CD1c-positive myeloid dendritic cell (primary cell): Measurements from ENCODE around the gene RPS2.

Source experiments
- DNase-seq: peaks from one replicate; pipeline ENCODE4 v3.0.0-alpha.2; 2016; ENCODE audit errors: extremely low spot score

RPS2 gene

DNA sequence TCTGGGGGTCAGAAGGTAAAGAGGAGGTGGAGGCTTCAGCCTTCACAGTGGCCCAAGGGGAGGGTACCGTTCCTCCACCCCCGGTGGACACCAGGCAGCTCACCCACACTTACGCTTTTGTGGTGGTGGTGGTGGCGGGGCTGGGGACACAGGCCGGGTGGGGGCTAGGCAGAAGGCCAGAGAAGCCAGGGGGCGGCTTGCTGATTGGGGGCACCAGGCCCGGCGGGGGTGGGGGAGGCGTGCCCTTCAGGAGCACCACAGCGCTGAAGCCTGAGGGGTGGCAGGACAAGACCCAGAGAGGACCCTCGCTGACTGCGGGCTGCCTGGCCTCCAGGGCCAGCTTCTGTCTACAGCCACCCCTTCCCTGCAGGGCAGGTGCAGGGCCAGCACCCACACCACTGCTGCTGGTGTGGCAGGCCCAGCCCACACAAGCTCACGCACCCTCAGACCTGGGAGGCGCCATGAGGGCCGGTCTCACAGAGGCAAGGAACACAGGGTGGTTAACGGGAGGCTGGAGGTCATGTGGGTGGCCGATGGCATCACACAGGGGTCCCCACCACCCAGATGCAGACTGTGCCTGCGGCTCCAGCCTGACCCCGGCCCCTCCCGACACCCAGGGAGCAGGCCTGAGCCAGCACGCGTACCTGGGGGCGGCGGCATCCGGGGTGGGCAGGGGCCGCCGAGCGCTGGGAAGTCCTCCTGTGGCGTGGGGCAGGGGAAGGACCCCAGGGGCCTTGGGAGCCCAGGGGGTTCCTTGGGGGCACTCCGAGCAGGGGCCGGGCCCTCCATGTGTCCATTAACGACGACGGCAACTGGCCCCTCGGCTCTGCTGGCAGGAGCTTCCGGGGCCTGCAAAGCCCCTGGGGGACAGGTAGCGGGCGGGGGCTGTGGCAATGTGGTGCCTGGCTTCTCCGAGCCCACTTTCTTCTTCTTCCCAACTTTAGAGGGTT is 34.5 kb upstream of the RPS2 start:
- DNase-seq: no peak

DNA sequence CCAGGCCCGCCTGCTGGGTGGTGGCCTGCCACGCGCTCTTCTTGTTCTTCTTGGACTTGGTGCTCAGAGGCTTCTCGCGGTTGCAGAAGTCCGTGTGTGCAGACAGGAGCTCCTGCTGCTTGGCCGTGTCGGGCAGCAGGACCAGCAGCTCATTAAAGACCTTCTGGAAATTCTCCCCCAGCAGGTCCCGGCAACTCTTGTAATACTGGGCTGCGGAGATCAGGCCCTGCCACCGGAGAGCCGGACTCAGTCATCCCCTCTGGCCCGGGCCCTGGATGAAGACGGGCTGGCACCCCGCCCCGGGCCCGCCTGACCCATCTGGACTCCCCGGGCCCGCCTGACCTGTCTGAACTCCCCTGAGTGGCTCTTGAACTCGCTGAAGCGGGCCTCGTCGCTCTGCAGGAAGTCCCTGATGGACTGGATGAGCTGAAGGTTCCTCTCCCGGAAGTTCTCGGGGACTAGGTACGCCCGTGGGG is 33.8 kb upstream of the RPS2 start:
- DNase-seq: no peak

DNA sequence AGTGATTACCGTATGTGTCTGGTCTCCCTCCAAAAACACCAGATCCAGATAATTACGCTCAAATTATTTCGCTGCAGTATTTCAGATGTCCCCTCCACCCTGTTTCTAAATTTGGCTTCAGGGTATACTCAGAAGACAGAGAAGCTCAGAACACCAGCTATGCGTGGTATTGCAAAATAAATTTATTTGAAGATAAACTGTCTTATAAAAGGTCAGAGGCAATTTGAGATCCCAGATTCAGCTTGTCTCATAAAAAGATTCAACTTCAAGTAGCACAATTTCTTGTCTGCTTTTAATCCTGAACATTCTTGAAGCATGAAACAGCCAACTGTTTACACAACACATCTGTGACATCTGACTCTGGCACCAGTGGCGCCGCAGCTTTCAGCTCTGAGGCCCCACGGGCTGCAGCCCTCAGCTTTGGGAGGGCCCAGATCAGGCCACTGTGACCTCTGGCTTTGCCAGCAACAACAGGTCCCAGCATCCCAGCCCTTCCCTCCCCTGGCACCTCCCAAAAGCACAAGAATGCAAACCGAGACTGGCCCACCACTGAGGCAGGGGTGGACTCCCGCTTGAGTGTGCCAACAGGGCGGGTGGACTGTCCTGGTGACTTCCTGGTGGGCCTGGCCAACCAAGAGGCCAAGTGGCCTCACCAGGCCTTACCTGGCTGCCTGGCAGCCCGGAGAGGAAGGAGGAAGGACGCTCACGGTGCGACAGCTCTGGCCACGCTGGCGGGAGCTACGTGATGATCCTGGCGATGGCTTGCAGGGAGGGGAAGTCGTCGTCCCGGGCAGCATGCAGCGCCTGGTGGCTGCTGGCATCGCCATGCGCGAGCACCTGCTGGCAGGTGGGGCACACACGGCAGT is 33.1 kb upstream of the RPS2 start:
- DNase-seq: no peak

DNA sequence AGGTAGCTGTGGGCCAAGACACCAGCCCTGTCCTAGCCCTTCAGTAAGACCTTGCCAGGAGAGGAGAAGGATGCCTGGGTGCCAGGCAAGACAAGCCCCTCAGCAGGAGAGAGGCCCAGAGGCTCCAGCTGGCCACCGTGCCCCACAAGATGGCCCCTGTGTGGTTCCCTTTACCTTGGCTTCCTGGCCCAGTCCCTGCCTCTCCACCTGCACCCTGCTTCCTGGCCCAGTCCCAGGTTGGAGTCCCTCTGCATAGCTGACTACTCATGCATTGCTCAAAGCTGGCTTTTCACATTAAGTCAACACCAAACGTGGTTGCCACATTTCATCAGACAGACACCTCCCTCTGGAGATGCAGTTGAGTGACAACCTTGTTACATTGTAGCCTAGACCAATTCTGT is 29.1 kb upstream of the RPS2 start:
- no peak for DNase-seq

DNA sequence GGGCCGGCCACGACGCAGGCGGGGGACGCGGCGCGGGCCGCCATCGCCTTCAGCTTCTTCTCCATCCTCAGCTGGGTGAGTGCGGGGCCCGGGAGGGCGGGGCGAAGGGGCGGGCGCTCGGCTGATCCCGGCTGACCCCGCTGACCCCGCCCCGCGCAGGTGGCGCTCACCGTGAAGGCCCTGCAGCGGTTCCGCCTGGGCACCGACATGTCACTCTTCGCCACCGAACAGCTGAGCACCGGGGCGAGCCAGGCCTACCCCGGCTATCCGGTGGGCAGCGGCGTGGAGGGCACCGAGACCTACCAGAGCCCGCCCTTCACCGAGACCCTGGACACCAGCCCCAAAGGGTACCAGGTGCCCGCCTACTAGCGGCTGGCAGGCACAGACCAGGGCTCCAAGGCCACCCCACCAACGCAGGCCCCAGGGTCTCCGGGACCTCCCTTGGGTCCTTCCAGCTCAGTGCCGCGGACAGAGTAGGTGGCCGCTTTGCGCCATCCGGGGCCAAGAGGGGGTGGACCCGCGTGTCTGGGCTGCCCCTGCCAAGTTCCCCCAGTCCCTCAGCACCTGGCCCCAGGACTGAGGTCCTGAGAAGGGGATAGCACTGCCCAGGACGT is 28.2 kb upstream of the RPS2 start:
- no peak for DNase-seq

DNA sequence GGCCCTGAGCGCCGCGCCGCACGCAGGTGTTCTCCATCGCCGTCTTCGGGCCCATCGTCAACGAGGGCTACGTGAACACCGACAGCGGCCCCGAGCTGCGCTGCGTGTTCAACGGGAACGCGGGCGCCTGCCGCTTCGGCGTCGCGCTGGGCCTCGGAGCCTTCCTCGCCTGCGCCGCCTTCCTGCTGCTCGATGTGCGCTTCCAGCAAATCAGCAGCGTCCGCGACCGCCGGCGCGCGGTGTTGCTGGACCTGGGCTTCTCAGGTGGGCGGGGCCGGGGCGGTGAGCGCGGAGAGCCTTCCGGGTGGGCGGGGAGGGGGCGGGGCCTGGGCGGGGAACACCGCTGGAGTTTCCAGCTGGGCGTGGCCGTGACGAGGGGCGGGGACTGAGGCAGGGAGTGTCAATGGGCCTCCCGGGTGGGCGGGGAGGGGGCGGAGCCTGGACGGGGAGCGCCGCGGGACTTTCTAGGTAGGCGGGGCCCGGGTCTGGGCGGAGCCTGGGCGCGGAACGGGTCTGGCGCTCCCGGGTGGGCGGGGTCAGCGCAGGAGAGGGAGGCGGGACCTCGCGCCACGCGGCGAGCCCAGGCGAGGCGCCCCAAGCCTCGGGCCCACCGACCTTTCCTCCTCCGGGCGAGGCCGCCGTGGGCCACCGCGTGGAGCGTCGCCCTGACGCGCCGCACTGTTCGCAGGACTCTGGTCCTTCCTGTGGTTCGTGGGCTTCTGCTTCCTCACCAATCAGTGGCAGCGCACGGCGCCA is 27.5 kb upstream of the RPS2 start:
- DNase-seq: peak; percentile 98

DNA sequence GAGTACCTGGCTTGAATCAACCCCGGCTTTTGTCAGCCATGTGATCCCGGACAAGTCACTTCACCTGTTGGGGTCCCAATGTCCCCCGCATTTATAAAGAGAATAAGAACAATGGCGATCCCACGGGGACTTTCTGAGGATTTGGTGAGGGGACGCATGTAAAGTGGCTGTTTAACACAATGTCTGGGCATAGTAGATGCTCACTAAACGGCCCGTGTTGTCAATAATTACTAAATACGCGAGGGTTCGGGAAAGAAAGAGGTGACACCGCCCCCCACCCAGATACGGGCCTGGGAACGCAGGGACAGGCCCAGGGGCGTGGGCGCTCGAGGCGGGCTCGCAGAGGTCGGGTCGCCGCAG is 26.9 kb upstream of the RPS2 start:
- DNase-seq: no peak

DNA sequence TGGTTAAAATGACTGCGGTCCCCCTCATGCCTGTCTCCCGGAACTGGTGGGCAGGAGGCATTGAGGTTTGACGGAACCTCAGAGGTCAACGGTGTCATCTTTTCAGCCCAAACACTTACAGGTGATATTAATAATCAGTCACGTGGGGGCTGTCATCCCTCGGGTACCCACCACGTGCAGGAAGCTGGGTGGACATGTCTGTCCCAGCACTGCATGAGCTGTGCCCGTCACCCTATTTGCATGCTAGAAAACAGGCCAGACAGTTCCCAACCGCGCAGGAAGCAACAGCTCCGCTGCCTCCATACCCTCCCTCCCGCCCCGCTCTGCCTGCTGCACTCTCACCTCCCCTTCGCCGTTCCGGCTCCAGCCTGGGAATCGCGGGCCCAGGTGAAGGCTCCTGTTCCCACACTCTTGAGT is 26.5 kb upstream of the RPS2 start:
- peak; percentile 36 for DNase-seq

DNA sequence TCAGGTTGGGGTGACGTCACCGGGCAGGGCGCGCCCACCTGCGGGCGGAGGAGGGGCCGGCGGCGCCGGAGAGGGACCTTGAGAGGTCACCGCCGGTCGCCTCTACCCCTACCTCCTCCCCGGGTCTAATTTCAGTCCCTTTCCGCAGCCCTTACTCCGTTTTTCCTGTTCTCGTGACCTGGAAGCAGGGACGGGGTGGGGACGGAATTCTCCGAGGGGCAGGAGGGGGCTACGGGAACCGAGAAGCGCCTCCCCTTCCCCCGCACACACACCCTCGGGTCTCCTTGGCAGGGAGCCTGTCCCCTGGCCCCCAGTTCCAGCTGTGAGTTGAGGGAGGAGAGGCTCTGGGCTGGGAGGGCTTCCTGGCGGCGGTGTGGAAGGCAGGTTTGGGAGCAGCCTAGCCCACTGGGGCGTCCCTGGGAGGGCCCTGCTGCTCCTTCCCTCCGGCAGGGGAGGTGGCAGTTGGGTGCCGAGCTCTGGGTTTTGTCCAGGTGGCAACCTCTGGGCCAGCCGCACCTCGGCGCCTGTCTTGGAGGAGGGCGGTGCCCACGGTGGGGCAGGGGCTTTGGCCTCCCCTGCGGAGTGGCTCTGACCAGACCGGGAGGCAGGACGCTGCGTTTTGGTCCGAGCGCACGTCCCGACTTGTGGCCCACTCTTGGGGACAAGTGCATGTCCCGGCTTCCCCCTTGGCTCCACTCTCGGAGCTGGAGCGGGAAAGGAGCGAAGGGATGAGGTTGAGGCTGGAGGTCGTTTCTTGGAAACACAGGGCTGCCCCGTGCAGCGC is 25.9 kb upstream of the RPS2 start:
- DNase-seq: no peak

DNA sequence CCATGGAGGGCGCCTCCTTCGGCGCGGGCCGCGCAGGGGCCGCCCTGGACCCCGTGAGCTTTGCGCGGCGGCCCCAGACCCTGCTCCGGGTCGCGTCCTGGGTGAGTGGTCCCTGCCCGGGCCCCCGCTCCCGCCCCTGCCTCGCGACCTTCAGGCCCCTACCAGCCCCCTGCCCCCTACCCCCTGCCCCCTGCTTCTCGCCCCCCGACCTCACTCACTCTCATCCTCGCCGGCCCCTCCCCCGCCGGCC is 25.4 kb upstream of the RPS2 start:
- no peak for DNase-seq

DNA sequence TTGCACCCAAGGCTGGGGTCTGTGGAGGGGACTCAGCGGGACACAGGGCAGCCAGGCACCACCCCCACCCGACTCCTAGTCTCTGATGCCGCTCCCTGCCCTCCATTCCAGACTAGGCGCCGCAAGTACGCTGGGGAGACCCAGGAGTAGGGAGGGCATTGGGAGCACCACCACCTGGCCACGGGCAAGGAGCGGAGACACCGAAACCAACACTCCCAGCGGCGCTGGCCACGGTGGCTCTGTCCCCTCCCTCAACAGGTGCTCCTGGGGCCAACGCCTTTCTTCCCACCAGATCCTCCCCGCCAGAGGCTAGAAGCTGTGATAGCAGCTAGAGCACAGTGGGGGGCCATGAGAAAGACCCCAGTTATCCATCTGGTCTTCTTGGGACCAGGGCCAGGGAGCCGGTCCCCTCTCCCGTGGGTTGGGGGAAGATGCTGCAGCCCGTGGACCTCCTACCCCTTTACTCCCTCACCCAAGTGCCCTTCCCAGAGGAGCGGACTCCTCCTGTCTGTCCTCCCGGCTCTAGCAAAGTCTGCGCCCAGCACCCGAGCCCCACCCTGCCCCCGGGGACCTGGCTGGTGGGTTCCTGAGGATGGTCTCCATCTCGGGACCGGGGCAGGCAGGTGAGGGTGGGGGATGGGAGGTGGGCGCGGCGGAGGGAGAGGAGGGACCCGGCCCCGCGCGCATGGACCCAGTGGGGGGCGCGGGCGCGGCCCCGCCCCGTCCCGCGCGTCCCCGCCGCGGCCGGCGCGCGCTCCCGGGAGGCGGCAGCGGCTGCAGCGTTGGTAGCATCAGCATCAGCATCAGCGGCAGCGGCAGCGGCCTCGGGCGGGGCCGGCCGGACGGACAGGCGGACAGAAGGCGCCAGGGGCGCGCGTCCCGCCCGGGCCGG is 24.8 kb upstream of the RPS2 start, which contains the start of gene SYNGR3:
SYNGR3 (plus strand) TSS at position 762 of the 892 bp plus-strand sequence. CDS start 133 bp downstream, outside the sequence.
- peak; percentile 25 for DNase-seq

DNA sequence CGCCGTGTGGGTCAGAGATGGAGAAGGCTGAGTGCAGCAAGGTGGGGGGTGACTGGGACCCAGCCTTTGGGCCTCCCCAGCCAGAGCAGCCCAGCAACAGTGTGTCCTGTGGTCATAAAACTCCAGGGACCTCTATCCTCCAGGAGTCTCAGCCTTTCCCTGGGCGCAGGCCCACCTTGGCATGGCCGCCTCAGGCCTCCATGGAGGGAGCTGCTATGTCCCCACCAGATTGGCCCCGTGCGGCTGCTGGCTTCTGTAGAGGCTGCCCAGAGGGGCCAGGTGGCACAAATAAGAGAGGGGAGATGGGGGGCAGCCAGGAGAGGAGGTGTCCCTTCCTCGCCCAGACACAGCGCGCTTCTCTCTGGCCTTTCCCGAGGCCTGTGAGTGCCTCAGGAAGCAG is 22.6 kb upstream of the RPS2 start:
- DNase-seq: no peak

DNA sequence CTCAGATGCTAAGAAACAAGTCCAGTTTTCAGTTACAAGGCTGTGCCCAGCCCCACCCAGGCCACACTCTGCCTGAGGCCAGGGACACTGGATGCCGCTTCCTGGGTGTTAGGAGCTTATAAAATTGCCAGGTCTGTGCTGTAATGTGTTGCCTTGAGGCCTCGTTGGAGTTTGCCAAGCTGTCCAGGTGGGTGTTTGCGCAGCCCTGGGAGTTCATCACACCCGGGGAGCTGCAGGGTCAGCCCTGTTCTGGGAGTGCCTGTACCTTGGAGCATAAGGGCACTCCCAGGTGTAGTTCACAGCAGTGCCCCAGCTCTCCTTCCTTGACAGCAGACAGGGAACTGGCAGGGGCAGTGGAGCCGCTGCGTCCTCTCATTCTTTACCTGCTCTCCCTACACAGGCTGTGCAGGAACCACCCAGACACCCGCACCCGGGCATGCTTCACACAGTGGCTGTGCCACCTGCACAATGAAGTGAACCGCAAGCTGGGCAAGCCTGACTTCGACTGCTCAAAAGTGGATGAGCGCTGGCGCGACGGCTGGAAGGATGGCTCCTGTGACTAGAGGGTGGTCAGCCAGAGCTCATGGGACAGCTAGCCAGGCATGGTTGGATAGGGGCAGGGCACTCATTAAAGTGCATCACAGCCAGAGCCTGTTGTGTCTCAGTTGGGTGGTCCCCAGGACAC is 21.0 kb upstream of the RPS2 start:
- DNase-seq: no peak

DNA sequence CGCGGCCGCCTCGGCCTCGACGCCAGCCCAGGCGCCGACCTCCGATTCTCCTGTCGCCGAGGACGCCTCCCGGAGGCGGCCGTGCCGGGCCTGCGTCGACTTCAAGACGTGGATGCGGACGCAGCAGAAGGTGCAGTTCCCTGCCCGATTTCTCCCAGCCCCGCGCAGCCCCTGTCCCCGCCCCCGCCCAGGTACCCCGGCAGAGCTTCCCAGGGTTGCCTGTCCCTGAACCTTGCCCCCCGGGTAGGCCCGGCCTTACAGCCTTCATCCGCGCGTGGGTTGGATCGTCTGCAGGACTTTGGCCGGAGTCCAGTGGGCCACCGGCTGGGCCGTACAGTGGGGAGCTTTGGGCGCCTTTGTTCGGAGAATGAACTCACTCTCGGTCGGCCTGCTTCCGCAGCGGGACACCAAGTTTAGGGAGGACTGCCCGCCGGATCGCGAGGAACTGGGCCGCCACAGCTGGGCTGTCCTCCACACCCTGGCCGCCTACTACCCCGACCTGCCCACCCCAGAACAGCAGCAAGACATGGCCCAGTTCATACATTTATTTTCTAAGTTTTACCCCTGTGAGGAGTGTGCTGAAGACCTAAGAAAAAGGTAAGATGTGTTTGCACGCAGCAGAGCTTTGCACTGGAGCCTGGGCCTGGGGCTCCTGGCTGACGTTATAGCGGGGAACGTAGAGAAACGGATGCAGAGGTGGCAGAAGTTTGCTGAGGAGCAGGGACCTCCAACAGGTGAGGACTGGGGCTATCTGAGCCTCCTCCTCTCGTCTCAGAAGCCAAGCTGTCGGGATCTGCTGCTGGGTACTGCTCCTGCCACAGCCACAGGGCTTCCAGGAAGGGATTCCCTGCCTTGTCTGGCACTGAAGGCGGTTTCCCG is 20.0 kb upstream of the RPS2 start:
- no peak for DNase-seq

DNA sequence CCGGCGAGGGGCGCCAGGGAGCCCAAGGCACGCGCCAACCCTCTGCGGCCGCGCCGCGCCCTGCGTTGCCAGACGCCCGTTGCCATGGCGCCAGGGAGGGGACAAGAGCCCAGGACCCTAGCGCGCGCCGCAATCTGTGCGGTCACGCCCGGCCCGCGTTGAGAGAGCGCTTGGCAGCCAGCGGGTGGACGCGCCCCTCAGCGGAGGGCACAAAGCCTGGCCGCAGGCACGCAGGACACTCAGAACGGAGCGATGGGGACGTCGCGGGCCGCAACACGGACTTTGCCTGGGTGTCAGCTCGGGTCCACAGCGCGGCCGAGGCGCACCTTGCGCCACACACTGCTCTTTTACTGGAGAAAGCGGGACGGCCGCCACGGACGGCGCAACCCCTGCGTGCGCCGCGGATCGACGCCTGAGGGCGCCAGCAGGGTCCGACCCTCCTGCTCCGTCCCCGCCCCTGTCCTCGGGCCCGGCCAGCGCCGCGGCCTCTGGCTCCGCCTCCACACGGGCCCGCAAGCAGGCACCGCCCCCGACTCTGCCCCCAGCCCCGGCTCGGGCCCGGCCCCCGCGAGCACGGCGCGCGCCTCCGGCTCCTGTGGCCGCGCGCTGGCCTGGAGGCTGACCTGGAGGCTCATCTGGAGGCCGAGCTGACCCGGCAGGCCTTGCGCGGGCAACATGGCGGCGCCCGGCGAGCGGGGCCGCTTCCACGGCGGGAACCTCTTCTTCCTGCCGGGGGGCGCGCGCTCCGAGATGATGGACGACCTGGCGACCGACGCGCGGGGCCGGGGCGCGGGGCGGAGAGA is 19.1 kb upstream of the RPS2 start, which contains the start of gene GFER:
GFER (plus strand) TSS at position 650 of the 803 bp plus-strand sequence; CDS start at position 676, 26 bp downstream.
- peak; percentile 95 for DNase-seq

DNA sequence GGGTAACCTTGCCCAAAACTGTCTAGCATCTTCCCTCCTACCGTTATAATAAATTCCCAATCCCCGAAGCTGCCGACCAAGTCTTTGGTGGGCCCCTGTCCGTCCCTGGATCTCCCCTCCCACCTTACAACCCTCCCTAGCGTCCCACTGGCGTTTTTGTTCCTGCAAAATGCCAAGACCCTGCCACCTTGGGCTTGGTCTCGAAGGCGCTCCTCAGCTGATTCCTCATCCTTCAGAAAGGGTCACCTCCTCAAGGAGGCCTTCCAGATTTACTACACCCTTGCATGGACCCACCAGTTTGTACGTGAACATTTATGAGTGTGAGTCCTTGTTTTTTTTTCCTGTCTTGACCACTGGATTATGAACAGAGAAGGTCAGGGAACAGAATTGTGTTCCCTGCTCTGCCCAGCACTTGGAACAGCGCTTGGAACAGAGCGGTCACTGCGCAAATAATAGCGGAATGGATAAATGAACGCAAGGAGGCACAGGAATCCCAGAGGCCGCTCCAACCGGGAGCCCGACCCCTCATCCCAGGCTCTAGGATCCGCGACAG is 18.4 kb upstream of the RPS2 start:
- no peak for DNase-seq

DNA sequence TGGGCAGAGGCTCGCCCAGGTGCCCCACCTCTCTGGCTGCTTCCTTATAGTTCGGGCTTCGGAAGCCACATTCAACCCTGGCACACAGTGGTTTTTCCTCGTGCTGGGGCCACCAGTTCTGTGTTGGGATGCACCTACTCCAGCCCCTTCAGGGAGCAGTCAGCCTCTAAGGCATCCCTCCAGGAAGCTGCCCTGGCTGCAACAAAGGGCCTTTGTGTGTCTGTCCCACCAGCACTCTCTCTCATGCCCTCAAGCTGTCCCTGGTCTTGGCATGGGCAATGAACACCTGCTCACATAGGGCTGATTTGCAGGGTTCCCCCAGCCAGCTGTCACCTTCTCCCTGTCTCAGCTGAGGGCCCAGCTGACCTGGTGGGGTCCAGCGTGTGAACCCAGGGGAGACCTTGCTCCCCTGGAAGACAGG is 17.4 kb upstream of the RPS2 start:
- DNase-seq: no peak
